ENCODE data around the gene NRSN1. TPM values are rescaled to one million over a fixed set of nuclear protein-coding genes. Genes with fewer than 3 reads are reported as not detected.

Gene NRSN1
- total RNA-seq, 4 donors from 2014 or later = not detected

DNA sequence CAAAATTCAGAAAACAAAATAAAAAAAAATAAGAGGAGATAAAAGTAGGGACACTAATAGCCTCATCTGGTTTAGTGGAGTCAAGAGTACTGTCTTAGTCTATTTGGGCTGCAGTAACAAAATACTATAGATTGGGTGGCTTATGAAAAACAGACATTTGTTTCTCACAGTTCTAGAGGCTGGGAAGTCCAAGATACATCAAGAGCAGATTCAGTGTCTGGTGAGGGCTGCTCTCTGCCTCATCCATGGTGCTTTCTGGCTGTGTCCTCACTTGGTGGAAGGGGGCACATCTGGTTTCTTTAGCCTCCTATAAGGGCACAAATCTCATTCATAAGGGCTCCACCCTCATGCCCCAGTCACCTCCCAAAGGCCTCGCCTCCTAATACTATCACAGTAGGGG, 26.0 kb downstream of the NRSN1 start:
- Histone ChIP-seq H3K9me3 (no peaks in the 10 kb centered on the region), H3K27ac (no peak overlapping the region), H3K27me3 (no peaks in the 10 kb centered on the region), H3K36me3 (no peaks in the 10 kb centered on the region), H3K4me3 (no peak overlapping the region), H3K4me1 (no peaks in the 10 kb centered on the region)
- 57 to 80% methylated on average over 1 of the region's 1 CpG for WGBS, 2 donors
- no peak for DNase-seq
- intact Hi-C loops (cut with DNase I) = no loop called here
- TF ChIP-seq POLR2A (IDR thresholded peaks at IDR 0.05) = no peak
- TF ChIP-seq, protein P1, sequence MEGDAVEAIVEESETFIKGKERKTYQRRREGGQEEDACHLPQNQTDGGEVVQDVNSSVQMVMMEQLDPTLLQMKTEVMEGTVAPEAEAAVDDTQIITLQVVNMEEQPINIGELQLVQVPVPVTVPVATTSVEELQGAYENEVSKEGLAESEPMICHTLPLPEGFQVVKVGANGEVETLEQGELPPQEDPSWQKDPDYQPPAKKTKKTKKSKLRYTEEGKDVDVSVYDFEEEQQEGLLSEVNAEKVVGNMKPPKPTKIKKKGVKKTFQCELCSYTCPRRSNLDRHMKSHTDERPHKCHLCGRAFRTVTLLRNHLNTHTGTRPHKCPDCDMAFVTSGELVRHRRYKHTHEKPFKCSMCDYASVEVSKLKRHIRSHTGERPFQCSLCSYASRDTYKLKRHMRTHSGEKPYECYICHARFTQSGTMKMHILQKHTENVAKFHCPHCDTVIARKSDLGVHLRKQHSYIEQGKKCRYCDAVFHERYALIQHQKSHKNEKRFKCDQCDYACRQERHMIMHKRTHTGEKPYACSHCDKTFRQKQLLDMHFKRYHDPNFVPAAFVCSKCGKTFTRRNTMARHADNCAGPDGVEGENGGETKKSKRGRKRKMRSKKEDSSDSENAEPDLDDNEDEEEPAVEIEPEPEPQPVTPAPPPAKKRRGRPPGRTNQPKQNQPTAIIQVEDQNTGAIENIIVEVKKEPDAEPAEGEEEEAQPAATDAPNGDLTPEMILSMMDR (IDR thresholded peaks at IDR 0.05) = no peak

DNA sequence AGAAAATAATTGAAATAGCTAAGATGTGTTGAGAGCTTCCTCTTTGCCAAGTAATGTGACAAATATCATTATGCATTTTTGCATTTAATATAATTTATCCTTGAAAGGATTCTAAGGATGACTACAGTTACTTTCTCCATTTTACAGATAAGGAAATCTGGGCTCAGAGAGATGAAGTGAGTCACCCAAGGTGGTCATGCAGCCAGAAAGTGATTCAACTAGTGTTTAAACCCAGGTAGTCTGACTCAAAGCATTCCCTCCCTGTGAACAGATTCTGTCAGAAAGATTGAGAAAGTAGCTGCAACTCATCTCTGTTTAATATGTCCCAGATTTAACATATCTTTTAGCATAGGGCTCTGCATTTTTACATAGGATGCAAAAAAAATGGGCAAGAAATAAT, 28.1 kb downstream of the NRSN1 start:
- H3K4me3 ChIP-seq = no peak overlapping the region
- no peaks in the 10 kb centered on the region for H3K4me1 ChIP-seq
- H3K27me3 ChIP-seq = no peaks in the 10 kb centered on the region
- no peaks in the 10 kb centered on the region for H3K9me3 ChIP-seq
- intact Hi-C loops (cut with DNase I) = no loop called here
- TF ChIP-seq, protein P1 (IDR thresholded peaks at IDR 0.05) = no peak
- no peak for TF ChIP-seq POLR2A (IDR thresholded peaks at IDR 0.05)
- H3K27ac ChIP-seq = no peak overlapping the region
- no peaks in the 10 kb centered on the region for H3K36me3 ChIP-seq
- no peak for DNase-seq

DNA sequence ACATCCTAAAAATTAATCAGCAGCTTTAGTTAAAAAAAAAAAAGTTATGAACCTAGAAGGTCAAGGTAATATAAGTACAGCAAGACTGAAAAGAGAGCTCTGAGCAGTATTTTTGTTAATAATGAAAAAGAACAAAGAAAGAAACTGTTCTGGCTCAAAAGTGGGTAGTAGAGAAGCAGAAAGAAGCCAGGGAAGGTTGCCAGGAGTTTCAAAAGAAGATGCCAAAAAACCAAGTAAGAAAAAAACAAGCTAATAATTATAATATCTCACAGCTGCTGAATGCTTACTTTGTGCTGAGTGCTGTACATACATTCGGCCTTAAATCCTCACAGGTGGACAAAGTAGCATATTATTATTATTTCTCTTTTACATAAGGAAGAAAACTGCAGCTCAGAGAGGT, 31.9 kb downstream of the NRSN1 start:
- no peaks in the 10 kb centered on the region for H3K36me3 ChIP-seq
- no peaks in the 10 kb centered on the region for H3K9me3 ChIP-seq
- H3K27me3 ChIP-seq = no peaks in the 10 kb centered on the region
- intact Hi-C loops (cut with DNase I) = no loop called here
- DNase-seq = no peak
- no peak overlapping the region for H3K4me3 ChIP-seq
- WGBS, 2 donors = 19 to 22% methylated on average over 1 of the region's 1 CpG
- TF ChIP-seq, protein P1 (IDR thresholded peaks at IDR 0.05) = no peak
- no peak overlapping the region for H3K27ac ChIP-seq
- no peaks in the 10 kb centered on the region for H3K4me1 ChIP-seq

DNA sequence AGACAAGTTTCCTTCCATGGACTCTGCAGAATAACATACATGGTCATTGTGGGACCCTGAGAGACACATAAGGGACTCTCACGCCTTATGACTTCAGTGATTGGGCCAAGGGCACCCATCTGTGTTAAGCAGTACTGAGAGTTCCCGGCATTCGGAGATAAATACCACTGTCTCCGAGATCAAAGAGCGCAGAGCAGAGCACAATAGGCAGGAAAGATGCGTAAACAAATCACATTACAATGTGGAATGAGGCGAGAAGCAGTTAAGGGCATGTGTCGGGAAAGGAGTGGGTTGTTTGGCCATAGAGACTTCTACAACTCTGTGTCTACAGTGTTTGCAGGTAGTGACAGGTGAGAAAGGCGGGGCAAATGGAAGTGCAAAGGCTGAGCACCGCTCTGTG, 57.6 kb downstream of the NRSN1 start:
- Histone ChIP-seq H3K4me3 (no peak overlapping the region), H3K4me1 (no peaks in the 10 kb centered on the region), H3K27me3 (peaks cover 0 to 4% (median 0%) of the 10 kb centered on the region in 4 donors), H3K27ac (no peak overlapping the region), H3K9me3 (no peaks in the 10 kb centered on the region), H3K36me3 (no peaks in the 10 kb centered on the region)
- WGBS, 2 donors = 74 to 78% methylated on average over 10 of the region's 10 CpGs
- TF ChIP-seq, protein P1 (IDR thresholded peaks at IDR 0.05) = no peak
- TF ChIP-seq POLR2A (IDR thresholded peaks at IDR 0.05) = no peak
- intact Hi-C loops (cut with DNase I) = no loop called here
- no peak for DNase-seq

DNA sequence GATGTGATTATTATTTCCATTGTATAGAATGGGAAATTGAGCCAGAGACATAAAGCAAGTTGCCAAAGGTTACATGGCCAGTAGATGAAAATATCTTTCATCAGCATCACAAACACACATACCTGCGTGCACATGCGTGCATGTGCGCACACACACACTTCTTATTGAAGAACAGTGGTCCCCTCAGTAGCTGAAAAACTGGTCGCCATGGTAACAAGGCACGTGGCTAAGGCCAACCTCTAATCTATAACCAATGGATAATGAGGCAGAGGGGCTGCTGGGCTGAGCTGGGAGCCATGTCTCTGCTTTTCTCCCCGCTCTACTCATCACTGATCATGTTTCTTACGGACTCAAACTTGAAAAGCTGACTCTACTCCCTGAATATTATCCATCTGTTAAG, 60.3 kb downstream of the NRSN1 start:
- WGBS, 2 donors = 75 to 86% methylated on average over 7 of the region's 7 CpGs
- Histone ChIP-seq H3K27ac (no peak overlapping the region), H3K27me3 (peaks cover 0 to 4% (median 0%) of the 10 kb centered on the region in 4 donors), H3K36me3 (no peaks in the 10 kb centered on the region), H3K9me3 (no peaks in the 10 kb centered on the region), H3K4me3 (no peak overlapping the region), H3K4me1 (no peaks in the 10 kb centered on the region)
- DNase-seq = no peak
- intact Hi-C loops (cut with DNase I) = no loop called here
- TF ChIP-seq, protein P1 (IDR thresholded peaks at IDR 0.05) = no peak
- TF ChIP-seq POLR2A (IDR thresholded peaks at IDR 0.05) = no peak

Measured in esophagus squamous epithelium (tissue), 5 donors.